ENCODE data around the gene NEK2.
A peak's percentile ranks its signal among the peaks of the same experiment; 100 is the strongest.
"Not testable (repeated sequence)": the region's sequence is repeated elsewhere in the genome, so short reads cannot be mapped to it uniquely, and the experiment has no call there.

Gene NEK2

DNA sequence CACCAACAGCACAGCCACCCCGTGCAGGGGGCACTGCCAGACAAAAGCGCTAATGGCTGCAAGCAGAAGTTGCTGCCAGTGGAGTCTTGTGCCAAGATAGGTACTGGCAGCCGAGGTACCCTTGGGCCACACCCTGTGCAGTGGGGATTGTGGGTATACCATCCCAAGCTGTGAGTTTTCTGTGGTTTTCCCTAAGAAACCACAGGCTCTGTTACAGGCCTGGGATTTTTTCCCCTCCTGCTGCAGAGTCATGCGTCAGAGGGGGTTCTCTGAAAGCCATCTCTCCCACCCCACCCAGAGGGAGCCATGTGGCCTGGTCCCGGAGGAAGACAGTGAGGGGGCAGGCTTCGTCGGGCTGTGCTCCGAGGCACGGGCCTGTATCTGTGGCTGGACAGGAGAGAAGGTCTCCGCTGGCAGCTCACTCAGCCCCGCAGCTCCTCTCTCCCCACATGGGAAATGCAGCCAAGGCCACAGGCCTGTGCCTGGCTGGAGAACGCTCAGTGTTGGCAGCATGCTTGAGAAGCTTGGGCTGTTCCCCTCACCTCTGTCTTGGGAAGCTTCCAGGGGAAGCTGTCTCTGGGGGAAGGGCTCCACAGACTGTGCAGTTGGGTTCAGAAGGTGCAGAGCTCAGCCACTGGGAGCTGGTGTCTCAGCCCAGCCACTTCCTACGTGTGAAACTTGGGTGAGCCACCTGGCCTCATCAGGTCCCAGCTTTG is 42.5 kb downstream of the NEK2 start:
- DNase-seq (ENCODE audit: low spot score) = no peak

DNA sequence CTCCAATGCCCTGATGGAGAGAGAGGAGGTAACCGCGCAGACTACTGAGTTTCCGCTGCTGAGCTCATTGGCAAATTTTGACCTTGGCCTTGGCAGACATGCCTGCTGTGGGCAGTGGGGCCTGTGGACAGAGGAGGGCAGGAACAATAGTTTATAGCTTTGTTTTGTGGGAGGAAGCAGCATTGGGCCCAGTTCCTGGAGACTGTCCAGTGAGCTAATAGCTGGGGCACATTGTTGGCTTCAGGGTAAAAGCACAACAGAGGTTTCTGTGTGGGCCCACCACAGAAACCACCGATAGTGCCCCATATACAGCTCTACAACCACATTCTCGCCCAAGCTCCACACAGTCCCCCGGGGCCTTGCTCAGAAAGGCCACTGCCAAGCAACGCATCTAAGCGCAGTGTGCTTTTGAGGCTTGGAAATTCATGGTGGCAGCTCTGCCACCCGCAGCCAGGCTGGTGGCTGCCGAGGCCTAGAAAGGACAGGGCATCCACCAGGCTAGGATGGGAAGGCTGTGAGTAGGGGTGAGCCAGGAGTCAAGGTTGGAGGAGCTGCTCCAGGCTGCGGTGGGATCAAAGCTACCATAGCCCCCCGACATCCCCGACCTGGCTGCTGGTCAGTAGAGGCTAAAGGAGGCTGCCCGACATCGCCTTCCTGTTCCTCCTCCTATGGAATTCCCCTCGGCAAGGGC is 43.2 kb downstream of the NEK2 start:
- no peak for DNase-seq (ENCODE audit: low spot score)

DNA sequence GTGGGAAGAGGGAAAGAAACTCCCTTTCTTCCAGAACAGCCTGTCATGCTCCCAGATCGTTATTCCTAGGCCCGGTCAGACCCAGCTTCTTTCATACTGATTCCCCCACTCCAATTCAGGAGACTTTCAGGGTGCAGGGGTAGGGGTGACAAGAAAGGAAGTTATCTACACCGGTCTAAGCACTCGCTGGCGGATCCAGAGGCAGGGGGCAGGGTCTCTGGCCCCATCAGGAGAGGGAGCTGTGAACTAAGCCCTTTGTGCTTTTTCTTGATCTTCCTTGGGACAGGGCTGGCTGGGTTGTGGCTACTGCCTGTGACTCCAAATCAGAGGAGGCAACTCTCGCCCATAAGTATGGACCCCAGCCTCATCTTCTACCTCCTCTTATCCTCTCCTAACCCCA is 44.3 kb downstream of the NEK2 start:
- DNase-seq (ENCODE audit: low spot score) = no peak

DNA sequence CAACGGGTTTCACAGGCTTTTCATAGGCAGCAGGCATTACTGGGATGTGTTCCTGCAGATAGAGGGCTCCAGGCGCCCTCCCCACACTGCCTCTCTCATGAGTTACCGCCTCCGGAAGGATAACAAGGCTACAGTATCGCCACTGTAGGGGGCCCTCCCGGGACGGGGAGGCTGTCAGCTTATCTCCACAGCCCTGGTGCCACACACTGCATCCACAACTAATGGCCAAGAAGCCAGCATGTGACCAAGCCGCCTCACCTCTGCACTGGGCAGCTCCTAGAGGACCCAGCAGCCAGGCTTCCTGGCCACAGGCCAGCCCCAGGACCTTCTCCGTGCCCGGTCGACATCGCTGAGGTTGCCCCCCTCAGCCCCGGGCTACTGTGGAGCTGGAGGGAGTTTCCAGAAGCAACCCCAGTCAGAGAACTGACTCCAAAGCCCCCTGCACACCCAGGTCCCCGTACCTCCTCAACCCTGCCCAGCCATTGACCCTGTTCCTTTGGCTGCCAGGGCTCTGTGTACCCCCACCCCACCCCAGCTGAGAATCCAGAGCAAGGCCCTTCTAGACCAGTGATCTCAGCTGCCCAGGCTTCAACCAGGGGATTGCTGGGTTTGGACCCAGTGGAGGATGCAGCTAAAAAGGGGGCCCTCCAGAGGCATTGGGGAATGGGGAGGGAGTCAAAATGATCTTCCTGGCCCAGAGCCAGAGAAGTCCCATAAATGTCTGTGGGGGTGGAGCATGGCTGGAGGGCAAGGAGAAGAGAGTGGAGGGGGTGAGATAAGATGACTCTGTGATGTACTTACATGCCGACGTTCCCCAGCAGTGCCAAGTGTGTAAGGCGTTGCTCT is 45.0 kb downstream of the NEK2 start:
- no peak for DNase-seq (ENCODE audit: low spot score)

DNA sequence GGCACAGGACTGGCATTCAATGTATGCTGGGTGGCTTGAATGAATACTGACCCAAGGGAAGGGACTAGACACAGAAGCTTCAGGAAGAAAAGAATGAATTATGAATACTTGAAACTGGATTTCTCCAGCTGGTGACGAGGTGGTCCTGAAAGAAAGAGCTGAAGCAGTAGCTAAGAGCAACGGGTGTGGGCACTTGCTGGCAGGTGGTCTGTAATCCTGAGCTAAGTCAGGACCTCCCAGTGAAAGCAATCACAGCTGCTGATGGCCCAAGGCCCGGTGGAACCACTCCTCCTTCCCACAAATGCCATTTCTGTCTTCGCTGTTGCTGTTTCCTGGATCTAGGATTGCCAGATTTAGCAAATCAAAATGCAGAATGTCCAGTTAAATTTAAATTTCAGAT is 47.0 kb downstream of the NEK2 start:
- DNase-seq (ENCODE audit: low spot score) = no peak

DNA sequence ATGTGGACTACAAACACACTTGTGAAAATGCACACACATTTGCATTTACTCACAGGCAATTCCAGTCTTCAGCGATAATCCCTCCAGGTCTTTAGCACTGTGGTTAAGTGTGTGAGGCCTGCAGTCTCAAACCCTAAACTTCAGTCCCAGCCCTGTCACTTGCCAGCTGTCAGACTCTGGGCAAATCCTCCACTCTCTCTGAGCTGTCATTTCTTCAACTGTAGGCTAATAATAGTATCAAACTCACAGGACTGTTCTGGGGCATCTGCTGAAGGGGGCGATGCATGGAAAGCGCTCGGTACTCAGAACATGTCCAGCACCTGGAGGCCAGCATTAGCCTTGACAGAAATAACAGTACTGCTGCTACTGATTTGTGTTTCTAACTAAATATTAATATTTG is 48.2 kb downstream of the NEK2 start:
- DNase-seq (ENCODE audit: low spot score) = no peak

DNA sequence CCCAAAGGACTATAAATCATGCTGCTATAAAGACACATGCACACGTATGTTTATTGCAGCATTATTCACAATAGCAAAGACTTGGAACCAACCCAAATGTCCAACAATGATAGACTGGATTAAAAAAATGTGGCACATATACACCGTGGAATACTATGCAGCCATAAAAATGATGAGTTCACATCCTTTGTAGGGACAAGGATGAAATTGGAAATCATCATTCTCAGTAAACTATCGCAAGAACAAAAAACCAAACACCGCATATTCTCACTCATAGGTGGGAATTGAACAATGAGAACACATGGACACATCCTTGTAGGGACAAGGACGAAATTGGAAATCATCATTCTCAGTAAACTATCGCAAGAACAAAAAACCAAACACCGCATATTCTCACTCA is 49.6 kb downstream of the NEK2 start:
- not testable (repeated sequence) for DNase-seq (ENCODE audit: low spot score)

DNA sequence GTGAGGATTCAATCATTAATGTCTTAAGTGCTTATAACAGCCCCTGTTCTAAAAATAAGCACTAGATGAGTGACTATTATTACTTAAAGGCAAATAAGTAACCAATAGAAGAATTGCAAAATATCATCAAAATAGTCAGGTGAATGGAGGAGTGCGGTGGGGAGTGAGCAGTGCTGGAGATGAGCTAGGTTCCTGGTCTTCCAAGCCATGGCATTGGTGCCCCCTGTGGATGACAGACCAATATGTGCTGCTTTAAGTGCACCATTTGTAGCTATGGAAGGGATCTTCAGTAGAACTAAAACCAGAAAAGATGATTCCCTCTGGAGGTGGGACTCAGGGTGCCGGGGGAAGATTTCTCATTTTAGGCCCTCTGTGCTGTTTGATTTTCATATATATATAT is 50.4 kb downstream of the NEK2 start:
- DNase-seq (ENCODE audit: low spot score) = peak; percentile 26

DNA sequence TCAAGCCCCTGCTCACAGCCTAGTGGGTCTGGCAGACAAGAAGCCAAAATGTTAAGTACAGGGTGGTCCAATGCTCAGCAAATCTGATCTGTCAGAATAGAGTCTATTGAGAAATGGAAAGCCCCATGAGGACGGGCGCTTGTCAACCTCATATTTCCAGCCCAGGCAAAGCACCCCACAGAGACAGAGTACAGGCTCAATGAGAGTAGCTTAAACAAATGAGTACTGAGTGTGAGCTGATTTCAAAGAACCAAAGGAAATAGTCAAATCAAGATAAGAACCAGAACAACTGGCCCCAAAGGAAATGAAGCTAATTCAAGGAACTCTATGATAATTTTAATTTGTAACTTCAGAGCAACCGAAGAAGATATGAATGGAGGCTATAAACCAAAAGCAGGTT is 51.9 kb downstream of the NEK2 start:
- no peak for DNase-seq (ENCODE audit: low spot score)

DNA sequence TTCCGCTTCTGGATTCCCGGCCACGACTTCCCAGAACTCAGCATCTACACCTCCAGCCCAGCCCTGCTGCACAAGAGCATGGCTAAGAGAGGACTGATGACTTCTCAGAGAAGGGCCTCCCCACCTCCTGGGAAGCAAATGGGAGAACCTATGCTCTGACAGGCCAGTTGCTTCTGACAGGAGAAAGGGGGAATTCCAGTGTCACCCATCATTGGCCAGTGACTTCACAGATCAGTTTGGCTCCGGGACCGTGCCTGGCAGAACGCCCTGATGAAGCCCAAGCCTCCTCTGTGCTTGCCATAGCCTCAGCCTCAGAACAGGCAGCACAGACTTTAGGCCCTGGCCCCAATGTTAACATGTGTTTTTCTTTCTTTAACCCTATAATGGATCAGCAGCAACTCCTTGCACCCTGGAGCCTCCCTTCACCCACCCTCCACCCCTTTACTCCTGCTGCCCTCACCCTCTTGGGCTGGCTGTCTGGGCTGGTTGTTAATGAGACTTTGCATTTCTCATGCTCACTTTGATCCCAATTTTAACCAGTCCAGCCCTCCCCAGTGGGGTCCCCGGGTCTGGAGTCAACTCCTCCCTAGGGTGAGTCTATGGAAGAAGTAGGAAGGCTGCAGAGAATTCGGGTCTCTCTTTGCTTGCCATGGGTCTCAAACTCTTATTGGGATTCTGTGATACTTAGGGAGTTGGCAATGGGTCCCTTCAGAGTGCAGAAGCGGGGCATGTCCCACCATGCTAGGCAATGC is 53.8 kb downstream of the NEK2 start:
- DNase-seq (ENCODE audit: low spot score) = no peak

DNA sequence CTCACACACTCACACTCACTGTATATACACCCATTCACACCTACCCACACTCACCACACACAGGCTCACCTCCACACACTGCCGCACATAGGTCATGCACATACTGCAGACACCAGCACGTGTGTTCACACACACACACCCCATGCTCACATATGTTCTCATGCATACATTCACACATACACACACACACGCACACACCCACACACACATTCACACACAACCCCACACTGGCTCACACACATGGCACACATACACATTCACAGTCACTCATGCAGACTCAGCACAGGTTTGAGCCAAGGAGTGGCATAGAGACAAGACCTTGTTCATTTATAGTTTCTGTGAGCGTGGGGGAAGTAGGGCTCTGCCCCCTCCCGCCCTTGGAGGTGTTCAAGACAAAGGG is 55.3 kb downstream of the NEK2 start:
- DNase-seq (ENCODE audit: low spot score) = no peak

DNA sequence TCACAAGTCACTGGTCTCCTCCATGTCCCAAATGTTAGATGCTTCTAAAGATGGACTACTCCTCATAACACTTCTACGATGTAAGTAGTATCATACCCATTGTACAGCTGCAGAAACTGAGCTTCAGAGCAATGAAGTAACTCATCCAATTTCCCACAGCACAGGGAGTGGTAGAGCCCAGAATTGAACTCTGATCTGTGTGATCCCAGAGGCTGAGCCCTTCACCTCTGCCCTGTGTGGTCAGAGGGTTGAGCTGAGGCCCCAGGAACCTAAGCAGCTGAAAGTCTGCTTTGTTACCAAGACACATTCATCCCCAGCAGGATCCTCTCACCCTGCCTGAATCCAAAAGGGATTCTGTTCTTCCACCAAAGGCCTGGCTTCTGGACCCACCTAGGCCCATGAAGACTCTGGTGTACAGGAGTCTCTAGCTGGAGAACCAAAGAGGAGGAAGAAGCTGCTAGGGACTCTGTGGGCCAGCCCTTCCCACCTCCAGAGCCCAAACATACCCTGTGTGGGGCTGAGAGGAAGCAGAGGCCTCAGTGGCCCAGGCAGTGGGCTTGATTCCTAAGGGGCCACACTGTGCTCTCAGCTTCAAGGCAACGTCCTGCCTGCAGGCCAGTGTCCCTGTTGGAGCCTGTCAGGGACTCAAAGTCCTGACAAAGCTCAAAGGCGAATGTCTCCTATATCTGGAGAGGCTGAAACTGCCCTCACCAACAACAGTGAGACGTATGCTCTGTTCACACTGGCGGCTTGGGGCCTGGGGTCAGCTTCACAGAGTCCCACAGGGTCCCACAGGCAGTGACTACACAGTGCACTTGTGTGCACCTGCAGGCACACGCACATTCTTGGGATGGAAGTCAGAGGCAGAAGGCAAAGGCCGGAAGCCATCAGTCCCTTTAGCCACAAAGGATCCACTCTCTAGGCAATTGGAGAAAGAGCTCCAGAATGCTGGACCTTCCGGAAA is 56.1 kb downstream of the NEK2 start:
- no peak for DNase-seq (ENCODE audit: low spot score)

DNA sequence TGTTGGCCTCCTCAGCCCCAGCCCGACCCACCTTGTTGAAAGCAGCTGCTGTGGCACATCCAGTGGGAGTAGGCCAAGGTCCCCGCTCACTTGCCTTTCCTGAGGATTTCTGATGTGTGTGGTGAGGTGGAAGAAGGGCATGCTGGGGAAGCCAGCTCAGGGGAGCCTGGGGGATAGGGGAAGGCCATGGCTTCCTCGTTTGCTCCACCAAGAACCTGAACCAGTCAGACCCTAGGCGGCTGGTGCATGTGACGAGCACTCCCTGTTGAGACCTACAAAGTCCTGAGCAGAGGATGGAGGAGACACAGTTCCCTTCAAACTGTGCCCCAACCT is 58.5 kb downstream of the NEK2 start:
- no peak for DNase-seq (ENCODE audit: low spot score)

DNA sequence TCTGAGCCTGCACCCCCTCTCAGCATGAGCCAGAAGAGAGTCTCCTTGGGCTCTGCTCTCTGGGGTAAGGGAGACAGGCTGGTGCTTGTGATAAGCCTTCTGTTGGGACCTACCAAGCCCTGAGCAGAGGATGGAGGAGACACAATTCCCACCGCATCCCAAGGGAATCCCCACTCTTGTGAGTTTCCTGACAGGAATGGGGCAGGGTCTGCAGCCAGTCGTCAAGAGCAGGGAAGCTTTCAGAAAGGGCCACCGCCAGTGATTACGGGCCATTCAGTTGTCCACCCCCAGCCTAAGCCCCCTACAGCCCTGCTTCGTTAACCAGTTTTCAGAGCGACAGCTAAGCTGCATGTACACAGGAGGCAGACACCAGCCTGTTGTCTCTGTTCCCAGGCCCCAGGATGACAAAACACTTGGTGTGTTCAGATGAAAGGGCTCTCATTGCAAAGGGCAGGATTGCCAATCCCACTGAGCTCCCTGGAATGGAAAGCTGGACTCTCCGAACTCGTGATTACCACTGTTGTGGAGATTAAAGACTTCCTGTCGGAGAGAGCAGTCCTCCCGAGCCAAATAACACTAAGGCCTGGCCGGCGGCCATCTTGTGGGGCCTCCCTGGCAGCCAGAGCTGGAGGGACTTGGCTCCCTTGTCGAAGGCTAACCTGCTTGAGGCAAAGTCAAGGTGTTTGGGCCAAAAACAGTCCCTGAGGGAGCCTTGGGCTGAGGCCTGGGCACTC is 59.0 kb downstream of the NEK2 start:
- DNase-seq (ENCODE audit: low spot score) = no peak

DNA sequence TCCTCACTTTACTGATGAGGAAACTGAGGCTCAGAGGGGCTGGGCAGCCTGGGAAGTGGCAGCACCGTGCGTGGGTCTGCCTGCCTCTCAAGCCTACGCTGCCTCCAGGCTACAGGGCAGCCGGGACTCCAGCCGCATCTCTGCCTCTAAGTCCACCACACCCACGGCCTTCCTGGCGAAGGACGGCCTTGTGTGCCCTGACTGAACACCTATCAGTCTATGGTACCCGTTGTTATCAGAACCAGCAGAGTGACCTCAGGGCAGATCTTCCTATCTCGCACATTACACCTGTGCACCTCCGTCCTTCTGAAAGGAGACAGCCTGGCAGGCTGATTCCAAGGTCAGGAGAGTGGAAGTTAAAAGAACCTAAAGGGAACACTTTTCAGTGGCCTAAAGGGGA is 60.8 kb downstream of the NEK2 start:
- DNase-seq (ENCODE audit: low spot score) = no peak

DNA sequence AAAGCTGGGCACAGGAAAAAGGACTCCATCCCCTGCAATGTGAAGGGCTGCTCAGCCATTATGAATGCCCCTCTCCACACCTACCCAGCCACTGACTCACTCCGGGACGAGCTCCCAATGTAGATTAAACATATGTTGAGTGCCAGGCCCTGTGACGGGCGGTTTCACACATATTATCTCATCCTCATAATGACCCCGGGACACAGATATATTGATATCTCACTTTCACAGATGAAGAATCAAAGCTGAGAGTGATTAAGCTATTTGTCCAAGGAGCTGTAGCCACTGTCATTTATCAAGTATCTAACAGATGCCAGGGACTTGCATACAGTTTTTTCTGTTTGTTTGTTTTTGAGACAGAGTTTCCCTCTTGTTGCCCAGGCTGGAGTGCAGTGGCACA is 61.5 kb downstream of the NEK2 start:
- DNase-seq (ENCODE audit: low spot score) = no peak

DNA sequence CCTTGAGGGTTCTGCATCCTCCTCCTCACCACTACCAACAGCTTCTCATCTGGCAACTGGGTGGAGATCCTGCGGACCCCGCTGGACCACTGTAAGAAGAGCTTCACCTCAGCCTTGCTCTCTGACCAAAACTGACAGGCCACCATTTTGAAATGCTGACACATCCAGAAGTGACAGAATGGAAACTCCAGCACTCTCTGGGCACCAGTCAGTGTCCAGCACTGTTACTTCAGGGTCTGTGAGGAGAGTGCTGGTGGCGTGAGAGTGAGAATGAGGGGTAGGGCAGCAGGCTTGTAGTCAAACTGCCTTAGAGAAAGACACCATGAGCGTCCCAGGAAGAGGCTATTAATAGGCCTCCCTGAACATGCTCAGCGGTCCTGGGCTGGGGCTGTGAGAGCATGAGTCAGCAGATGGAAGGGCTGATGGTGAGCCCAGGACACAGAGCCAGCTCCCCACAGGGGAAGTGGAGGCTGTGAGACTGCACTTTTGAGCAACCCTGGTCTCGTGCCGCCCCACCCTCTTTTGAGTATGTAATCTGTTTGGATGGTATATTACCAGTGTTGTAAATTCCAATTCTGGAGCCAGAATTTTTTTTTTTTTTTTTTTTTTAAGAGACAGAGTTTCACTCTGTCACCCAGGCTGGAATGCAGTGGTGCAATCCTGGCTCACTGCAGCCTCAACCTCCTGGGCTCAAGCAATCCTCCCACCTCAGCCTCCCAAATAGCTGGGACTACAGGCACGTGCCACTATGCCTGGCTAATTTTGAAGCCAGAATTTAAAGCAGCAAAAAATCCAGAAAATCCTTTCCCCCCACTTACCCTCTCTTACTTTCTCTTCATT is 62.1 kb downstream of the NEK2 start:
- peak; percentile 67 for DNase-seq (ENCODE audit: low spot score)

DNA sequence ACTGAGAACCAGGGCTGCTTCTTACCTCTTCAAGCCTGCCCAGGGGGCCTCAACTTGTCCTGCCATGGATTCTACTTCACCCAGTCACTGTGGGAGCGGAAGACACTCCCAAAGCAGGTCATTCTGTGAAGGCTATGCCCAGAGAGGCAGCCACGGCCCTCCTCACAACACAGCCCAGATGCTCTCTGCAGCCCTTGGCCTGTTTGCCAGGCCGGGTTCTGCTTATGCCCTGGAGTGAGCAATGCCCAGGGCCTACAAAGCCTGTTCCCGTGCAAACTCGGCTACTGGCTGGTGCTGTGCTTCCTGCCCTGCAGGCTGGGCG is 62.7 kb downstream of the NEK2 start:
- DNase-seq (ENCODE audit: low spot score) = no peak

Data from RKO (cell line).